Endothelial cell of umbilical vein (primary cell): Measurements from ENCODE around the gene ANKRD33. TPM values are rescaled to one million over a fixed set of nuclear protein-coding genes. Genes with fewer than 3 reads are reported as not detected.

ENCODE experiments used
- BruUV-seq: library from RNA; stranded (reverse); fragments of 400-500 nt; replicated peaks from 2 replicates; lab custom pipeline; 2021; lab: Mats Ljungman, UMichigan
- CTCF ChIA-PET: fragments of 300-600, 350-600 bp; sonication (Branson Sonifier 250); formaldehyde crosslinking; loops from one replicate; lab custom pipeline; 2021; ENCODE audit warnings: antibody characterized with exemption, inconsistent platforms; lab: Charles Lee
- POLR2A ChIA-PET: fragments of 300-600, 350-600 bp; sonication (Branson Sonifier 250); formaldehyde crosslinking; loops from one replicate; lab custom pipeline; 2021; ENCODE audit warnings: antibody characterized with exemption, inconsistent platforms; lab: Charles Lee
- DNase-seq: peaks from one replicate; pipeline ENCODE4 v3.0.0-alpha.2; 2011; ENCODE audit warnings: low read depth, low spot score
- FAIRE-seq: peaks from 2 replicates; lab custom pipeline; 2011; peaks lifted over from hg19 to GRCh38; lab: Jason Lieb, UNC
- H2AFZ ChIP-seq: 2 replicates; pipeline ENCODE4 v1.6.0; 2012; ENCODE audit warnings: low read depth, low read length, control low read depth, inconsistent platforms
- H3K27ac ChIP-seq: 2 replicates; pipeline ENCODE4 v1.5.1; 2011; ENCODE audit warnings: low read depth, mild to moderate bottlenecking, control low read depth, low read length, moderate library complexity; ENCODE audit not compliant: insufficient read depth
- H3K27me3 ChIP-seq, 2 experiments: 2 replicates each; pipeline versions ENCODE4 v1.6.0 to v1.6.1; 2011; ENCODE audit warnings: low read length in 2 of 2, mixed read lengths in 1 of 2; ENCODE audit not compliant: control insufficient read depth in 2 of 2, insufficient read depth in 2 of 2
- H3K36me3 ChIP-seq, 2 experiments: 2 replicates in 1 of 2; 3 replicates in 1 of 2; pipeline ENCODE4 v1.5.1; 2011; ENCODE audit warnings: low read length in 2 of 2, mild to moderate bottlenecking in 1 of 2, moderate library complexity in 1 of 2; ENCODE audit not compliant: control insufficient read depth in 2 of 2, insufficient read depth in 2 of 2; ENCODE audit errors: extremely low read depth in 1 of 2
- H3K4me1 ChIP-seq: 3 replicates; pipeline ENCODE4 v1.5.1; 2011; ENCODE audit warnings: mild to moderate bottlenecking, low read length; ENCODE audit not compliant: control insufficient read depth, insufficient read depth; ENCODE audit errors: extremely low read depth
- H3K4me2 ChIP-seq: 2 replicates; pipeline ENCODE4 v1.6.1; 2011; ENCODE audit warnings: low read length, control low read depth, mixed read lengths; ENCODE audit not compliant: insufficient read depth
- H3K4me3 ChIP-seq, 3 experiments: fragments of 200-600 bp in 1 of 3; sonication (generic), shearing (Covaris generic) in 1 of 3; replicated peaks in 1 of 3; 2 replicates each; pipeline ENCODE4 v1.5.1; 2011 to 2016; ENCODE audit warnings: control low read depth in 3 of 3, low read length in 3 of 3, mild to moderate bottlenecking in 2 of 3, inconsistent platforms in 1 of 3, low read depth in 1 of 3, moderate library complexity in 1 of 3; ENCODE audit not compliant: insufficient read depth in 1 of 3
- H3K79me2 ChIP-seq: 2 replicates; pipeline ENCODE4 v1.6.0; 2012; ENCODE audit warnings: low read length, inconsistent platforms; ENCODE audit not compliant: control insufficient read depth, insufficient read depth
- H3K9ac ChIP-seq: replicated peaks from 2 replicates; pipeline ENCODE3; 2011; ENCODE audit warnings: low read length, control low read depth; ENCODE audit not compliant: insufficient read depth; ENCODE audit errors: extremely low read depth
- H3K9me1 ChIP-seq: replicated peaks from 3 replicates; pipeline ENCODE4 v1.6.0; 2011; ENCODE audit warnings: mild to moderate bottlenecking, low read length; ENCODE audit not compliant: control insufficient read depth, insufficient read depth; ENCODE audit errors: extremely low read depth
- H3K9me3 ChIP-seq: replicated peaks from 2 replicates; pipeline ENCODE4 v1.5.1; 2012; ENCODE audit warnings: low read length, inconsistent platforms; ENCODE audit not compliant: control insufficient read depth, insufficient read depth
- H4K20me1 ChIP-seq: replicated peaks from 2 replicates; pipeline ENCODE3; 2011; ENCODE audit warnings: mild to moderate bottlenecking, low read length; ENCODE audit not compliant: control insufficient read depth, insufficient read depth; ENCODE audit errors: extremely low read depth
- EZH2 ChIP-seq: IDR thresholded peaks from 2 replicates; pipeline ENCODE4 v1.6.1; 2012; ENCODE audit warnings: borderline replicate concordance, low read depth, mild to moderate bottlenecking, moderate library complexity, low read length, inconsistent platforms; ENCODE audit not compliant: severe bottlenecking
- FOS ChIP-seq: IDR thresholded peaks from 2 replicates; pipeline ENCODE4 v1.6.1; 2011; ENCODE audit warnings: mild to moderate bottlenecking, low read length, moderate library complexity, borderline replicate concordance; ENCODE audit not compliant: insufficient read depth
- GATA2 ChIP-seq: IDR thresholded peaks from 2 replicates; pipeline ENCODE4 v1.7.0; 2011; ENCODE audit warnings: low read depth, mild to moderate bottlenecking, moderate library complexity, mixed read lengths, low read length; ENCODE audit not compliant: insufficient read length, insufficient read depth
- JUN ChIP-seq: IDR thresholded peaks from 2 replicates; pipeline ENCODE4 v1.6.1; 2011; ENCODE audit warnings: borderline replicate concordance, low read depth; ENCODE audit not compliant: insufficient read length, insufficient read depth
- MYC ChIP-seq: IDR thresholded peaks from one replicate; pipeline ENCODE4 v1.6.1; 2011; ENCODE audit warnings: mild to moderate bottlenecking, low read depth, low read length
- POLR2A ChIP-seq: IDR thresholded peaks from 2 replicates; pipeline ENCODE4 v1.6.1; 2012; ENCODE audit warnings: low read depth, mild to moderate bottlenecking, control low read depth, low read length
- POLR2AphosphoS5 ChIP-seq: IDR thresholded peaks from 2 replicates; pipeline ENCODE4 v1.6.1; 2012; ENCODE audit warnings: low read depth, mild to moderate bottlenecking, control low read depth, low read length, moderate library complexity; ENCODE audit not compliant: insufficient read depth
- dilution Hi-C: fragments of 300-500 bp; cut with MboI; formaldehyde crosslinking; loops from one replicate; pipeline ENCODE4 v1.15.0; 2019; ENCODE audit warnings: low sequenced_read_pairs; ENCODE audit not compliant: extremely low pct_ligation_motif_present
- intact Hi-C: fragments of 100-400 bp; cut with micrococcal nuclease; formaldehyde crosslinking; loops from one replicate; pipeline ENCODE4 v1.10.0; 2022
- polyA plus RNA-seq, 4 experiments: library from polyadenylated mRNA; depleted of rRNA in 3 of 4; stranded (reverse) in 3 of 4; unstranded in 1 of 4; fragments of >200 nt; gene quantifications; 2 replicates each; pipeline versions ENCODE4 v1.2.1 to v1.2.3, GENCODE V29; 2011 to 2012; ENCODE audit warnings: missing spikeins in 1 of 4
- total RNA-seq: library from RNA; stranded (reverse); gene quantifications from 2 replicates; pipeline ENCODE4 v1.2.3, GENCODE V29; 2021
- TF ChIP-seq, protein P1 (sequence below), 2 donors: IDR thresholded peaks; 1 replicate in 1 of 2; 2 replicates in 1 of 2; pipeline ENCODE4 v1.5.1; 2011; ENCODE audit warnings: low read length in 2 of 2, mild to moderate bottlenecking in 2 of 2, moderate library complexity in 2 of 2, control low read depth in 1 of 2, inconsistent platforms in 1 of 2, low read depth in 1 of 2; ENCODE audit not compliant: insufficient read depth in 1 of 2; ENCODE audit errors: extremely low read depth in 1 of 2
- TF ChIP-seq, protein P2 (sequence below): IDR thresholded peaks from 2 replicates; pipeline ENCODE4 v1.6.1; 2011; ENCODE audit not compliant: insufficient read depth, insufficient read length

The ANKRD33 gene
- total and polyA plus RNA-seq, 2 donors (not counting 3 experiments of a cell fraction or from before 2014, with no cell fraction given): 0.80 to 1.2 TPM

DNA sequence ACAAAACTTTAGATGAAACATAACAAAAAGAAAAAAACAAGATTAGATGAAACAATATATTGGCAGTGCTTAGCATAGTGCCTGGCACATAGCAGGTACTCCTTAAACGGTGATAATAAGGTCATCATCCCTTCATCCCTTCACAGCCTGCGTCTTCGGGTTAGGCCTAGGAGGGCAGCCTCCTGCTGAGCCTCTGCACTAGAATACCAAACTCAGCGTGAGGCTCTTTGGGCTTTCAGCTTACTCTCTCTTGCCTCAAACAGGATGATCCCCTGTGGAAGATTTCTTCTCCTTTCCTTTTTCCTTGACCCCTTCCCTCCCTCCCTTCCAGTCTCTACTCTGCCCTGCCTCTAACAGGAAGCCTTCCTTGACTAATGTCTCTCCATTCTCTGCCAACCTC lies 25.0 kb upstream of the ANKRD33 start:
- H3K36me3 ChIP-seq: no peaks in the 10 kb centered on the region
- no peaks in the 10 kb centered on the region for H3K27me3 ChIP-seq
- H3K4me3 ChIP-seq: no peak overlapping the region
- no peak overlapping the region for H3K4me2 ChIP-seq
- no peak overlapping the region for H3K9ac ChIP-seq
- no peaks in the 10 kb centered on the region for H3K79me2 ChIP-seq
- DNase-seq (no peak), FAIRE-seq (no peak)
- CTCF ChIA-PET: interaction anchor here (0.7 to 3.8 kb wide), 5 partner anchors 10 to 252 kb away, joined by 3 to 32 read pairs (median 8); no protein-coding TSS in a partner anchor
- H2AFZ ChIP-seq: peak overlapping the region; percentile 13
- intact Hi-C loops (no loop called here), dilution Hi-C loops (no loop called here)
- TF ChIP-seq GATA2 (no peak), EZH2 (no peak), MYC (no peak), JUN (no peak), POLR2AphosphoS5 (no peak), POLR2A (no peak), FOS (no peak)
- TF ChIP-seq, protein P1, sequence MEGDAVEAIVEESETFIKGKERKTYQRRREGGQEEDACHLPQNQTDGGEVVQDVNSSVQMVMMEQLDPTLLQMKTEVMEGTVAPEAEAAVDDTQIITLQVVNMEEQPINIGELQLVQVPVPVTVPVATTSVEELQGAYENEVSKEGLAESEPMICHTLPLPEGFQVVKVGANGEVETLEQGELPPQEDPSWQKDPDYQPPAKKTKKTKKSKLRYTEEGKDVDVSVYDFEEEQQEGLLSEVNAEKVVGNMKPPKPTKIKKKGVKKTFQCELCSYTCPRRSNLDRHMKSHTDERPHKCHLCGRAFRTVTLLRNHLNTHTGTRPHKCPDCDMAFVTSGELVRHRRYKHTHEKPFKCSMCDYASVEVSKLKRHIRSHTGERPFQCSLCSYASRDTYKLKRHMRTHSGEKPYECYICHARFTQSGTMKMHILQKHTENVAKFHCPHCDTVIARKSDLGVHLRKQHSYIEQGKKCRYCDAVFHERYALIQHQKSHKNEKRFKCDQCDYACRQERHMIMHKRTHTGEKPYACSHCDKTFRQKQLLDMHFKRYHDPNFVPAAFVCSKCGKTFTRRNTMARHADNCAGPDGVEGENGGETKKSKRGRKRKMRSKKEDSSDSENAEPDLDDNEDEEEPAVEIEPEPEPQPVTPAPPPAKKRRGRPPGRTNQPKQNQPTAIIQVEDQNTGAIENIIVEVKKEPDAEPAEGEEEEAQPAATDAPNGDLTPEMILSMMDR (IDR thresholded peaks at IDR 0.05; ENCODE audit: extremely low read depth in 1 of 2, insufficient read depth in 1 of 2, low read depth in 1 of 2, low read length in 2 of 2): no peak
- TF ChIP-seq, protein P2, sequence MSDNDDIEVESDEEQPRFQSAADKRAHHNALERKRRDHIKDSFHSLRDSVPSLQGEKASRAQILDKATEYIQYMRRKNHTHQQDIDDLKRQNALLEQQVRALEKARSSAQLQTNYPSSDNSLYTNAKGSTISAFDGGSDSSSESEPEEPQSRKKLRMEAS: no peak
- POLR2A ChIA-PET: no interaction called here
- BruUV-seq: no TSS peak
- H4K20me1 ChIP-seq: no peaks in the 10 kb centered on the region
- H3K9me3 ChIP-seq: no peaks in the 10 kb centered on the region
- H3K9me1 ChIP-seq: no peaks in the 10 kb centered on the region
- no peak overlapping the region for H3K27ac ChIP-seq
- no peaks in the 10 kb centered on the region for H3K4me1 ChIP-seq
